Lung (tissue), 12 donors: Measurements from ENCODE around the gene ARPP21. TPM values are rescaled to one million over a fixed set of nuclear protein-coding genes. Genes with fewer than 3 reads are reported as not detected.
A peak's percentile ranks its signal among the peaks of the same experiment; 100 is the strongest.

ENCODE experiments used
- ATAC-seq: fragments of 200-7000 bp; cut with Tn5 transposase; one replicate; pipeline ENCODE4 v1.9.1; 2020; ENCODE audit warnings: moderate number of reproducible peaks; ENCODE audit not compliant: insufficient read depth, low FRiP score
- DNase-seq, 3 donors: peaks; one replicate each; pipeline ENCODE4 v3.0.0-alpha.2; 2013 to 2017
- H3K27ac ChIP-seq, 2 donors: one replicate each; pipeline ENCODE4 v1.5.1; 2013; ENCODE audit warnings: mild to moderate bottlenecking in 2 of 2, moderate library complexity in 2 of 2, control low read depth in 1 of 2, inconsistent platforms in 1 of 2, low read depth in 1 of 2, low read length in 1 of 2
- H3K27me3 ChIP-seq, 3 donors: one replicate each; pipeline ENCODE4 v1.5.1; 2013; ENCODE audit warnings: low read length in 2 of 3; ENCODE audit not compliant: control insufficient read depth in 3 of 3, insufficient read depth in 3 of 3
- H3K36me3 ChIP-seq, 4 donors: one replicate each; pipeline ENCODE4 v1.5.1; 2013; ENCODE audit warnings: low read length in 4 of 4, mild to moderate bottlenecking in 1 of 4, moderate library complexity in 1 of 4; ENCODE audit not compliant: control insufficient read depth in 4 of 4, insufficient read depth in 4 of 4
- H3K4me1 ChIP-seq, 5 donors: one replicate each; pipeline ENCODE4 v1.5.1; 2013; ENCODE audit warnings: low read length in 5 of 5, mild to moderate bottlenecking in 2 of 5, moderate library complexity in 1 of 5; ENCODE audit not compliant: control insufficient read depth in 5 of 5, insufficient read depth in 5 of 5
- H3K4me3 ChIP-seq: one replicate; pipeline ENCODE4 v1.5.1; 2013; ENCODE audit warnings: mild to moderate bottlenecking, control low read depth, moderate library complexity
- H3K9ac ChIP-seq, 2 donors: one replicate each; pipeline ENCODE4 v1.5.1; 2013; ENCODE audit warnings: low read length in 2 of 2, control low read depth in 1 of 2; ENCODE audit not compliant: insufficient read depth in 1 of 2
- H3K9me3 ChIP-seq, 4 donors: one replicate each; pipeline ENCODE4 v1.5.1; 2013; ENCODE audit warnings: low read length in 3 of 4, mild to moderate bottlenecking in 1 of 4, moderate library complexity in 1 of 4; ENCODE audit not compliant: control insufficient read depth in 4 of 4, insufficient read depth in 3 of 4
- WGBS, 2 donors: extraction: QIAGEN DNeasy Blood & Tissue Kit; methylation state at CpG; one replicate each; pipeline ENCODE4 v1.1.7; 2013; 5-methylcytosine and 5-hydroxymethylcytosine counted together
- polyA plus RNA-seq, 2 donors: library from polyadenylated mRNA; stranded (reverse); fragments of 200-250 nt; gene quantifications; one replicate each; pipeline ENCODE4 v1.2.1, GENCODE V29; 2013
- total RNA-seq, 2 donors: library from RNA; depleted of rRNA in 1 of 2; stranded (reverse); fragments of >200 nt in 1 of 2; gene quantifications; one replicate each; pipeline ENCODE4 v1.2.1, GENCODE V29; 2014 to 2021
- TF ChIP-seq, protein P1 (sequence below): IDR thresholded peaks from 2 replicates; pipeline ENCODE4 v1.5.1; 2012; ENCODE audit warnings: mild to moderate bottlenecking; ENCODE audit errors: control extremely low read depth, extremely low read depth
- donor health status: control.
- donor health status: control.
- donor health status: Bipolar disorder and iron deficiency.
- donor health status: healthy.
- donor health status: DM: yes; HTN: yes; CAD: no.

ARPP21 gene
- total and polyA plus RNA-seq, 4 donors, result 0.71 TPM; not detected in 3

DNA sequence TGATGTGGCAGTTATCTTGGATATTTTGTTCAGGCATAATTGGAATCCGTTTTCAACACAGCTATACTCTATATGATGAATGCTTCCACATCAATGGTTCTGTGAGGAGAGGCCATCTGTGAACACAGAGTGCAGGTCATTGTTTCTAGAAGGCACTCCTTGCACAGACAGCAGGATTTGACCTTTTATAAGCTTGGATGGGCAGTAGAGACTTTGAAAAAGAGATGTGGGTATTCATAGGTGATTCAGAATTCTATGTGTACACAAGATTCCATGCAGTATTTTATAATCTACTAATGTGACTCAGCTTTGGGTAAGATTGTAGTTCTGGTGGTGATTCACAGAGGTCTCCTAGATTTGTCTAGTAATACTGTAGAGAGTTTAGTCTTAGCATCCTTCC, 12.5 kb downstream of the ARPP21 start:
- Histone ChIP-seq H3K36me3 (no peaks in the 10 kb centered on the region), H3K27me3 (peaks cover 0 to 5% (median 0%) of the 10 kb centered on the region in 3 donors), H3K4me3 (no peak overlapping the region), H3K9ac (no peak overlapping the region), H3K9me3 (no peaks in the 10 kb centered on the region), H3K4me1 (peaks cover 0 to 7% (median 0%) of the 10 kb centered on the region in 5 donors), H3K27ac (no peak overlapping the region)
- no peak for ATAC-seq
- TF ChIP-seq, protein P1, sequence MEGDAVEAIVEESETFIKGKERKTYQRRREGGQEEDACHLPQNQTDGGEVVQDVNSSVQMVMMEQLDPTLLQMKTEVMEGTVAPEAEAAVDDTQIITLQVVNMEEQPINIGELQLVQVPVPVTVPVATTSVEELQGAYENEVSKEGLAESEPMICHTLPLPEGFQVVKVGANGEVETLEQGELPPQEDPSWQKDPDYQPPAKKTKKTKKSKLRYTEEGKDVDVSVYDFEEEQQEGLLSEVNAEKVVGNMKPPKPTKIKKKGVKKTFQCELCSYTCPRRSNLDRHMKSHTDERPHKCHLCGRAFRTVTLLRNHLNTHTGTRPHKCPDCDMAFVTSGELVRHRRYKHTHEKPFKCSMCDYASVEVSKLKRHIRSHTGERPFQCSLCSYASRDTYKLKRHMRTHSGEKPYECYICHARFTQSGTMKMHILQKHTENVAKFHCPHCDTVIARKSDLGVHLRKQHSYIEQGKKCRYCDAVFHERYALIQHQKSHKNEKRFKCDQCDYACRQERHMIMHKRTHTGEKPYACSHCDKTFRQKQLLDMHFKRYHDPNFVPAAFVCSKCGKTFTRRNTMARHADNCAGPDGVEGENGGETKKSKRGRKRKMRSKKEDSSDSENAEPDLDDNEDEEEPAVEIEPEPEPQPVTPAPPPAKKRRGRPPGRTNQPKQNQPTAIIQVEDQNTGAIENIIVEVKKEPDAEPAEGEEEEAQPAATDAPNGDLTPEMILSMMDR, result no peak
- 51 to 81% methylated on average over 1 of the region's 1 CpG for WGBS, 2 donors
- DNase-seq, result no peak

DNA sequence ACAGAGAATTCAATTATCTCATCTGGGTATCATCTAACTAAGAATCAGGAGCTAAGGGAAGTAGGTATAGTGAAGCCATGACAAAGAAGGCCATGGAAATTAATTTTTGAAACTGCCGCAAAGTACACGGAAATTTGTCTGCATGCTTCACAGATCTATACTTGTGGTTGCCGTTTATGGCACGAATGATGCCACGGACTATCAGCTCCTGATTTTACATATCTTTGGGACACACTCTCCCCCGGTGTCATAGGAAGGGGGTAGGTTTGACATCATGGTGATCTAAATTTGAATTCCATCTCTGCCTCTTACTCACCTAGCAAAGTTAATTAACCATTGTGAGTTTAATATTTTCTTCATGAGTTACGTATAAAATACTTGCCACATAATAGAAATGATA, 14.0 kb downstream of the ARPP21 start:
- Histone ChIP-seq H3K36me3 (no peaks in the 10 kb centered on the region), H3K4me3 (no peak overlapping the region), H3K27ac (no peak overlapping the region), H3K9ac (no peak overlapping the region), H3K27me3 (peaks cover 0 to 2% (median 0%) of the 10 kb centered on the region in 3 donors), H3K9me3 (no peaks in the 10 kb centered on the region), H3K4me1 (peaks cover 0 to 5% (median 0%) of the 10 kb centered on the region in 5 donors)
- TF ChIP-seq, protein P1, result no peak
- DNase-seq (no peak), ATAC-seq (no peak)
- 93% methylated on average over 7 of the region's 7 CpGs for WGBS, 2 donors

GRCh38 chr3:35654476-35654875, 15.2 kb downstream of the ARPP21 start:
- peaks cover 0 to 2% (median 0%) of the 10 kb centered on the region in 3 donors for H3K27me3 ChIP-seq
- peaks cover 0 to 5% (median 0%) of the 10 kb centered on the region in 5 donors for H3K4me1 ChIP-seq
- no peak for DNase-seq
- TF ChIP-seq, protein P1, result no peak
- ATAC-seq, result no peak
- H3K9me3 ChIP-seq, result no peaks in the 10 kb centered on the region
- no peak overlapping the region for H3K4me3 ChIP-seq
- H3K9ac ChIP-seq, result no peak overlapping the region
- no peaks in the 10 kb centered on the region for H3K36me3 ChIP-seq
- H3K27ac ChIP-seq, result no peak overlapping the region
- 43 to 44% methylated on average over 5 of the region's 5 CpGs for WGBS, 2 donors

DNA sequence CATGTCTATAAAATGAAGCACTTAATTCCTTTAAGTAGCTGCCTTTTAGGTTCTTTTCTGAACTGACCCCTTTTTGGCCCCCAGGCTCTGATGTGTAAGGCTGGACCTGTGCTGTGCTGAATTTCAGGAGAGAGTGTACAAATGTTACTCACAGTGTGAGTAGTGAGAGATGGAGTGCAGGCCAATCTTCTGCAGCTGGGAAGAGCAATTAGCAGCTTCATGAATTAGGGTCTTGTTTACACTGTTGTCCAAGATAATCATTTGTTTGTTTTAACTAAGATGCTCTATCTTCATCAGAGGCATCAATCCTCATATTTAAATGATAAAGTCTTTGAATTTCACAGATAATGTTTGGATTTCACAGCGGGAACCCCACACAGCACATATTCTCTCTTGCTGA, 19.4 kb downstream of the ARPP21 start:
- Histone ChIP-seq H3K9ac (no peak overlapping the region), H3K9me3 (no peaks in the 10 kb centered on the region), H3K4me3 (no peak overlapping the region), H3K36me3 (no peaks in the 10 kb centered on the region), H3K27ac (no peak overlapping the region), H3K27me3 (peaks cover 0 to 17% (median 2%) of the 10 kb centered on the region in 3 donors), H3K4me1 (peaks cover 0 to 14% (median 0%) of the 10 kb centered on the region in 5 donors)
- 73 to 81% methylated on average over 1 of the region's 1 CpG for WGBS, 2 donors
- TF ChIP-seq, protein P1, result no peak
- DNase-seq (peak; percentile 80 to 95 (median 93)), ATAC-seq (no peak)
